ENCODE measurements around the gene FRMD4B.

DNA sequence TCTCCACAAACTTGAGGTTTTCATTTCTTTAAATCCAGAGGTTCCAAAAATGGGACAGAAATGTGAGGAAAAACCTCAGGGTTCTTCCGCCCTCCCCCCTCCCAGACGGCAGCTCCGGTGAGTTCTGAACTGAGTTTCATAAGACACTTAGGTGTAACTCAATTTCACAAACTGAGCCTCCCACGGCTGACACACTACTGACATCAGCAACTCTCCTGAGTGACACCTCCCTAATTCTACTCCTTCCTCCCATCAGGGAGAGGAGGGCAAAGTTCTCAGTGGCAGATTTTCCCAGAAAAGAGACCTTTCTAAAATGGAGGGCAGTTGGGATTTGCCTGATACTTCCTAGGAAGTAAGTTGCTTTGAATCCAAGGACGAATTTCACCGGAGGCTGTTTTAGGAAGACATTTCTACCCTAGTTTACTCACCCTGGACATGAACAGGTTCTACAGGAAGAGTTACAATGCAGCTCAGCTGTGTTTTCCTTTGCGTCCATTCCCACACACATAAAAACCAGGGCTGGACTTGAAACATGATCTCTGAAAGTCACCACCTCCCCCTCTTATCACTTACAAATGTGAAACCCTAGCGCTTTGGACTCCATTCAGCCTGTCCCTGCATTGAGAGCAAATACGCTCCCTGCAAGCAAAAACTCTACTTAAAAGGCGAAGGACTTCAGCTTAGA is 185.4 kb downstream of the FRMD4B start:
- TF ChIP-seq POLR2AphosphoS5 (IDR thresholded peaks at IDR 0.05; ENCODE audit: low read depth, low read length): no peak
- no peak for TF ChIP-seq POLR2A (IDR thresholded peaks at IDR 0.05; ENCODE audit: low read depth, low read length)
- no peak for TF ChIP-seq SPI1 (IDR thresholded peaks at IDR 0.05; ENCODE audit: low read depth, low read length)
